GM12878 (cell line): ENCODE measurements around the gene RASAL2. TPM values are rescaled to one million over a fixed set of nuclear protein-coding genes. Genes with fewer than 3 reads are reported as not detected.

Experiments used
- ATAC-seq: fragments of 200-7000 bp; cut with Tn5 transposase; 3 replicates; pipeline ENCODE4 v1.9.1; 2020; ENCODE audit warnings: mild to moderate bottlenecking, moderate library complexity
- BruUV-seq: library from RNA; stranded (reverse); fragments of 400-500 nt; replicated peaks from 2 replicates; lab custom pipeline; 2021; lab: Mats Ljungman, UMichigan
- CTCF ChIA-PET: fragments of 300-600 bp; sonication (Branson Sonifier 250); formaldehyde crosslinking; extraction: SDS; loops from one replicate; lab custom pipeline; 2021; ENCODE audit warnings: inconsistent platforms; lab: Yijun Ruan, JAX
- POLR2A ChIA-PET: fragments of 350-600 bp; formaldehyde crosslinking; extraction: SDS; loops from one replicate; lab custom pipeline; 2021; ENCODE audit warnings: inconsistent platforms; lab: Charles Lee
- RAD21 ChIA-PET: fragments of 300-600 bp; sonication (Branson Sonifier 250); formaldehyde crosslinking; loops from one replicate; lab custom pipeline; 2023; ENCODE audit warnings: antibody characterized with exemption; ENCODE audit not compliant: unreplicated experiment; lab: Charles Lee
- SMC1A ChIA-PET: fragments of 300-600 bp; sonication (Branson Sonifier 250); formaldehyde crosslinking; loops from one replicate; lab custom pipeline; 2023; ENCODE audit not compliant: unreplicated experiment, uncharacterized antibody; lab: Charles Lee
- DNase-seq: peaks from one replicate; pipeline ENCODE4 v3.0.0-alpha.2; 2011; ENCODE audit warnings: low read depth, low spot score
- FAIRE-seq: peaks from 3 replicates; lab custom pipeline; 2011; peaks lifted over from hg19 to GRCh38; lab: Jason Lieb, UNC
- H2AFZ ChIP-seq: 2 replicates; pipeline ENCODE4 v1.6.0; 2011; ENCODE audit warnings: low read depth, low read length, control low read depth; ENCODE audit not compliant: control insufficient read depth
- H3K27ac ChIP-seq: 2 replicates; pipeline ENCODE4 v1.5.1; 2011; ENCODE audit warnings: control low read depth; ENCODE audit not compliant: control insufficient read depth, insufficient read depth
- H3K27me3 ChIP-seq, 2 experiments: replicated peaks in 1 of 2; 2 replicates each; pipeline versions ENCODE4 v1.6.0 to v1.6.1; 2011; ENCODE audit warnings: low read length in 1 of 2; ENCODE audit not compliant: control insufficient read depth in 2 of 2, insufficient read depth in 2 of 2
- H3K36me3 ChIP-seq, 2 experiments: 2 replicates each; pipeline ENCODE4 v1.5.1; 2011; ENCODE audit warnings: low read length in 1 of 2; ENCODE audit not compliant: control insufficient read depth in 2 of 2, insufficient read depth in 2 of 2
- H3K4me1 ChIP-seq: 2 replicates; pipeline ENCODE4 v1.6.1; 2011; ENCODE audit warnings: mild to moderate bottlenecking, low read length, moderate library complexity, mixed read lengths; ENCODE audit not compliant: control insufficient read depth, insufficient read depth
- H3K4me2 ChIP-seq: 2 replicates; pipeline ENCODE4 v1.6.0; 2011; ENCODE audit warnings: control low read depth; ENCODE audit not compliant: control insufficient read depth, insufficient read depth
- H3K4me3 ChIP-seq: fragments of 200-600 bp; sonication (generic); 2 replicates; pipeline ENCODE4 v1.5.1; 2016
- H3K79me2 ChIP-seq: 2 replicates; pipeline ENCODE4 v1.6.0; 2011; ENCODE audit warnings: low read length; ENCODE audit not compliant: control insufficient read depth, insufficient read depth
- H3K9ac ChIP-seq: 2 replicates; pipeline ENCODE4 v1.8.0; 2011; ENCODE audit warnings: low read length, control low read depth, mixed read lengths; ENCODE audit not compliant: control insufficient read depth, insufficient read depth
- H3K9me3 ChIP-seq: replicated peaks from 3 replicates; pipeline ENCODE4 v1.5.1; 2011; ENCODE audit warnings: mild to moderate bottlenecking, low read length; ENCODE audit not compliant: control insufficient read depth, insufficient read depth
- H4K20me1 ChIP-seq: 2 replicates; pipeline ENCODE4 v1.6.0; 2011; ENCODE audit not compliant: control insufficient read depth, insufficient read depth
- BACH1 ChIP-seq: fragments of 450-650 bp; IDR thresholded peaks from 2 replicates; pipeline ENCODE4 v1.6.1; 2017; ENCODE audit warnings: mild to moderate bottlenecking, borderline replicate concordance
- CHD1 ChIP-seq: IDR thresholded peaks from 2 replicates; pipeline ENCODE4 v1.6.1; 2012; ENCODE audit warnings: low read depth, low read length, improper control_type of control experiment
- CHD4 ChIP-seq: fragments of 200-600 bp; sonication (generic); IDR thresholded peaks from 2 replicates; pipeline ENCODE4 v1.6.1; 2016; ENCODE audit warnings: mild to moderate bottlenecking
- EED ChIP-seq: sonication (generic); IDR thresholded peaks from 2 replicates; pipeline ENCODE4 v1.6.1; 2016; ENCODE audit warnings: antibody characterized with exemption, low read depth
- IKZF2 ChIP-seq, 2 experiments: fragments of 450-650 bp; IDR thresholded peaks; 2 replicates each; pipeline ENCODE4 v1.6.1; 2017; ENCODE audit warnings: mild to moderate bottlenecking in 2 of 2, moderate library complexity in 2 of 2
- IRF5 ChIP-seq: fragments of 450-650 bp; IDR thresholded peaks from 2 replicates; pipeline ENCODE4 v1.6.1; 2017; ENCODE audit warnings: borderline replicate concordance
- NR2C2 ChIP-seq: IDR thresholded peaks from 2 replicates; pipeline ENCODE4 v1.6.1; 2011; ENCODE audit warnings: borderline replicate concordance, low read depth; ENCODE audit not compliant: control insufficient read depth, insufficient read length
- PBX3 ChIP-seq: IDR thresholded peaks from 2 replicates; pipeline ENCODE4 v1.6.1; 2011; ENCODE audit warnings: mild to moderate bottlenecking, low read depth, low read length, moderate library complexity; ENCODE audit not compliant: insufficient replicate concordance
- POU2F2 ChIP-seq: IDR thresholded peaks from 3 replicates; pipeline ENCODE4 v1.6.1; 2011; ENCODE audit warnings: low read depth, mild to moderate bottlenecking, low read length, borderline replicate concordance
- RELA ChIP-seq: fragments of 450-650 bp; IDR thresholded peaks from 2 replicates; pipeline ENCODE4 v1.8.0; 2014; ENCODE audit warnings: borderline replicate concordance; ENCODE audit not compliant: partially characterized antibody
- SRF ChIP-seq, 2 experiments: IDR thresholded peaks; 2 replicates each; pipeline ENCODE4 v1.6.1; 2011; ENCODE audit warnings: low read depth in 2 of 2, low read length in 2 of 2, mild to moderate bottlenecking in 1 of 2, moderate library complexity in 1 of 2
- SUZ12 ChIP-seq: fragments of 200-600 bp; sonication (generic); IDR thresholded peaks from one replicate; pipeline ENCODE4 v1.6.1; 2018; ENCODE audit warnings: antibody characterized with exemption, mild to moderate bottlenecking; ENCODE audit not compliant: unreplicated experiment
- ZZZ3 ChIP-seq: IDR thresholded peaks from 2 replicates; pipeline ENCODE4 v1.6.1; 2011; ENCODE audit warnings: low read depth; ENCODE audit not compliant: control insufficient read depth, insufficient read length
- WGBS: methylation state at CpG from one replicate; pipeline ENCODE4 v1.1.6; 2016; ENCODE audit warnings: low lambda C conversion rate; ENCODE audit not compliant: insufficient replicate concordance, insufficient coverage; ENCODE audit errors: missing lambda C conversion rate; 5-methylcytosine and 5-hydroxymethylcytosine counted together
- in situ Hi-C: fragments of 300-500 bp; cut with MboI; formaldehyde crosslinking; loops from 9 replicates; pipeline ENCODE4 v1.14.3; 2018; ENCODE audit warnings: mixed read lengths
- intact Hi-C: fragments of 100-400 bp; cut with micrococcal nuclease; formaldehyde crosslinking; loops from one replicate; pipeline ENCODE4 v1.14.2; 2022; ENCODE audit not compliant: unreplicated experiment
- polyA plus RNA-seq, 11 experiments: library from polyadenylated mRNA; depleted of rRNA in 4 of 11; unstranded in 6 of 11; stranded (reverse) in 5 of 11; fragments of >200 nt; fragmentation: Nextera tagmentation in 4 of 11; fragmentation: Illumina TruSeq in 1 of 11; extraction: Ambion mirVana in 4 of 11; extraction: Trizol in 1 of 11; gene quantifications; 1 replicate in 1 of 11; 2 replicates in 10 of 11; pipeline versions ENCODE4 v1.2.1 to v1.2.3, GENCODE V29; 2011 to 2016; ENCODE audit warnings: inconsistent platforms in 2 of 11, missing spikeins in 2 of 11, low read depth in 1 of 11
- total RNA-seq, 4 experiments: library from RNA; depleted of rRNA in 3 of 4; stranded (reverse); fragments of >200 nt in 3 of 4; fragmentation: Illumina TruSeq in 1 of 4; extraction: Trizol in 1 of 4; gene quantifications; 2 replicates each; pipeline versions ENCODE4 v1.2.1 to v1.2.3, GENCODE V29; 2013 to 2021

Gene RASAL2
- total and polyA plus RNA-seq, 10 of the 15 experiments (the other 5 are each of a cell fraction or from before 2014, with no cell fraction given) = 0.02 to 6.9 (median 0.17) TPM; not detected in 1

DNA sequence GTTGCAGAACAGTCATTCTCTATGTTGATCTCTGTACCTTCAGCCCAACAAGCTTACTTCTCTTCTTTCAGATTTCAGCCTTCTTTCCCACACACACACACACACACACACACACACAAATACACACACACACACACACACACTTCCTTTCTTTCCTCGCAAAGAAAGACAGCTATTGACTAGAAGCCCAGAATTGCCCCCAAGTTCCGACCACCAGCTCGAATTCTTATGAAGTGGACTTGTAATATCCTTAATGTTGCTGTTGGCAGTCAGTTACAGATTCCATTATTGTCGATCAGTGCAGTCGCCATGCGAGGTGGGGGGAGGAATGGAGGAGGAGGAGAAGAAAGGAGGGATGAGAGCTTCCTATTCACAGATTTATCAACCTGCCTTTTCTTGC lies 277.3 kb downstream of the RASAL2 start:
- SMC1A ChIA-PET = interaction anchor here (0.8 kb wide), 2 partner anchors 27 to 29 kb away, joined by 3 read pairs; no protein-coding TSS in a partner anchor
- no peaks in the 10 kb centered on the region for H3K9me3 ChIP-seq
- 6% methylated on average over 6 of the region's 6 CpGs for WGBS
- no peak overlapping the region for H2AFZ ChIP-seq
- FAIRE-seq (no peak), DNase-seq (no peak)
- RAD21 ChIA-PET = no interaction called here
- TF ChIP-seq IRF5 (no peak), EED (no peak), NR2C2 (no peak), PBX3 (no peak), IKZF2 (IDR thresholded peaks at IDR 0.05) (no peak), POU2F2 (no peak), RELA (no peak), SUZ12 (no peak), BACH1 (no peak), ZZZ3 (no peak), CHD1 (no peak), SRF (IDR thresholded peaks at IDR 0.05; ENCODE audit: low read depth in 2 of 2, low read length in 2 of 2) (no peak), CHD4 (no peak)
- TF ChIP-seq, all 136 proteins: peak for 0
- H3K36me3 ChIP-seq = no peaks in the 10 kb centered on the region
- no peak overlapping the region for H3K27ac ChIP-seq
- H3K9ac ChIP-seq = no peak overlapping the region
- H3K27me3 ChIP-seq = no peaks in the 10 kb centered on the region; a peak in 1 of 4 replicates
- no peak for ATAC-seq
- H3K4me3 ChIP-seq = no peak overlapping the region
- H3K4me2 ChIP-seq = no peak overlapping the region
- no TSS peak for BruUV-seq
- in situ Hi-C loops = no loop called here
- no peaks in the 10 kb centered on the region for H3K79me2 ChIP-seq
- intact Hi-C loops = no loop called here
- ChIA-PET CTCF (interaction anchor here (0.9 to 2.1 kb wide), 3 partner anchors 61 to 134 kb away, joined by 3 to 12 read pairs (median 5); no protein-coding TSS in a partner anchor), POLR2A (interaction anchor here (0.7 kb wide), 1 partner anchor 37 kb away, joined by 3 read pairs; no protein-coding TSS in a partner anchor)
- no peaks in the 10 kb centered on the region for H3K4me1 ChIP-seq
- H4K20me1 ChIP-seq = no peaks in the 10 kb centered on the region
